Sigmoid colon (tissue), 3 donors: Measurements from ENCODE around the gene C19orf33.

Experiments
- CTCF ChIP-seq, 4 experiments: fragments of 450-650 bp in 3 of 4; fragments of 200-600 bp in 1 of 4; IDR thresholded peaks; one replicate each; pipeline ENCODE4 v1.5.1; 2016 to 2019; ENCODE audit warnings: antibody characterized with exemption in 4 of 4, mild to moderate bottlenecking in 3 of 4, moderate library complexity in 2 of 4
- POLR2A ChIP-seq, 2 donors: fragments of 450-650 bp; IDR thresholded peaks; one replicate each; pipeline ENCODE4 v1.6.1; 2016; ENCODE audit warnings: antibody characterized with exemption in 2 of 2, mild to moderate bottlenecking in 2 of 2, moderate library complexity in 2 of 2

DNA sequence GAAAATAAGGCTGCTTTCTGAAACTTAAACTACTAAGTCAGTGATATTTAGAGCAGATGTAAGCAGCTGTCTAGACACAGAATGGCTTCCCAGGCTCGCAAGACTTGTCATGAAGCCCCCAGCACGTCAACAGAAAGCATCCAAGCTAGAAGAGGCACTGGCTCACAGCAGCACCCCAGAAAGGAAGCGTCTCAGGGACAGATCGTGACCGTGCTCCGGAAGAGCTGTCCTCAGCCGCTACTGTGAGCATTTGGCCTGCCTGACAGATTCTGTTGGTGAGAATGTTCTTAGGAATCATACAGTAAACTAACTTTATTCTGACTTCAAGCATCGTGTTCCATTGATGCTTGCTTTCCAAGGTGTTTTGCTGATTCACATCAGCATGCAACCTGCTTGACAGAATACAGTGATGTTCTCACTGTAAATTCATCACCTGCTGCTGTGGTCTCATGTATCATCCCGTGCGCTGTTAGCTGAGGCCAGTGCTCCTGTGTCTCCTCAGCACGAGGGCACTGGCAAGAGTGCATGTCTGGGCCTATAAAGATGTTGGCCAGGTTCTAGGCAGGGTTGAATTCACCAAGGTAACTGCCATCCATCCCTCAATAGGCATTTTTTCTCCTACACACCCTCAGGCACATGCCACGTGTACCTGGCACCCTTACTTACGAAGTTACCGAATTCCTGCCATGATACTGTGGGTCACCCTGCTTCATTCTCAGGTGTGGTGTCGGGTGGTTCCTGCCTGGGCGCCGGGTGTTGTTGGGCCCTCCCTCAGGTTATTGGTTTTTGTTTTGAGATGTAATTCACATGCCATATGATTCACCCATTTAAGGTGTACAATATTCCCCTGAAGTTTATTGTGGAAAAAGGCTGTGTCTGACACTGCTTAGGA lies 23.8 kb upstream of the C19orf33 start:
- TF ChIP-seq POLR2A (IDR thresholded peaks at IDR 0.05), result no peak
- no peak for TF ChIP-seq CTCF (IDR thresholded peaks at IDR 0.05)
